Amygdala (tissue), 56 donors: ENCODE results near the gene GABBR2.

ENCODE experiments used
- DNase-seq, 56 donors: peaks; one replicate each; lab custom pipeline; 2025; lab: John Stamatoyannopoulos, UW

GABBR2 gene

DNA sequence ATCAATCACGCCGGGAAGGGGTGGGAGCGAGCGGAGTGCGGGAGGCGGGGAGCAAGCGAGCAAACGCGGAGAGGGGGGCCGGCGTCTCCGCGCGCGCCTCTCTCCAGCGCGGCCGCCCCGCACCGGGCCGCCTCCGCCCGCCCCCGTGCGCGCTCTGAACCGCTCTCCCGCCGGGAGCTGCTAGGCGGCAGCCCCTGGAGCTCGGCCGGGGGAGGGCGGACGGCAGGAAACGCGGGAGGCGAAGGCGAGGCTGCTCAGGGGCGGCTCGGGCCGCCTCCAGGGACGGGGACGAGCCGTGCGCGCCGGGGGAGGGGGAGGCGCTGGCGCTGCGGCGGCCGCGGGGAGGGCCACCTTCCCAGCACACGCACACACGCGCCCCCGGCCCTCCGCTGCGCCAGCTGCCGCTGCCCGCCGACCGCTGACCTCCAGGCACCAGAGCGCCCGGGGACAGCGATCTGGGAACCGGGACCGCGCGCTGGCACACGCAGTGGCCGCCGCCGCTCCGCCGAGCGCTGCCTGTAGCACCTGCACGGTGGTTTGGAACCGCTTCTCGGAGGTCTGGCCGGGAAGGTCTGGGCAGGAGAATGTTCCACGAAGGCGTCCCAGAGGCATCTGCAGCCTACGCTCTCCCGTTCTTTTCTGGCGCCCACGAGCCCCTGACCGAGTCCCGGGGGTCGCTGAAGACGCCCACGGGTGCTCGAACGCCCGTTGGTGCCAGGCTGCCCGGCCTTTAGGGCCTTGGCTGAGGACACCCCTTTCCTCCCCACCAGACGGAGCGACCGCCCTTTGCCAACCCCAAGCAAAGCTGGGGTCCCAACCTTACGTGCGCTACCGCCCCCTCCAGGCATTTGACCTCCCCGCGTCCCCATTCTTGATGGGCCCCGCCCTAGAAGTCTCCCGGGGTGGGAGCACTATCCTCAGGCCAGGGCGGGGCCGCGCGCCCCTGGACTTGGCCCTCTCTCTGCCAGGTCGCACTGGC is at the start of gene GABBR2:
TSS of gene GABBR2 (minus strand) at position 3 of the 979 bp plus-strand sequence. CDS start 198 bp downstream, outside the sequence.
- DNase-seq, result peak in 17 of 56 donors; percentile 10 to 56 (median 26)

DNA sequence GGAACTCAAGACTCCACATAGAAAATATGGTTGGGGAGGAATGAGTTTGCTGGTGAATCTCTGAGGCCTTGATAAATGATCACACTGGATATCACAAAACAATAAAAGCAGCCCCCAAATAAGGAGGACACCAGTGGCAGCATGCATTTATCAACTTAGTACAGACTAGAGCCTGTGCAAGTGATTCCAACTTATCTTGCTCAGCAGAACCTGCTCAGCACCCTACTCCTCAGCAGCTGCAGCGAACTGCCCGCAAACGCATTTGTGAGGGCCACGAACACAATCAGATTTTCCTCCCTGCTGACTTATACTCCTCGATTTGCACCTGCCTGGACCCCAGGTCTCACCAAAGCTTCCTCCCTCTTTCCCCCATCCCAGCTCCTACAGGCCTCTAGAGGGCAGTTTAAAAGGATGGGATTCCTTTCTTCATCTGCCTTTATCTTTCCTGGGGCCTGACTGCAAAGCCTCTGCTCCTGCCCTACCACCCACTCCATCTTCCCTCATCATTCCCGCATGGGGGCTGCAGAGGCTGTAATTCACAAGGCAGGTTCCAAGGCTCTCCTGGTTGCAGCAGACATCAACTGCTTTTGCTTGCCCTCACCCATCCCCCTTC is 46.4 kb upstream of the GABBR2 start:
- no peak for DNase-seq

DNA sequence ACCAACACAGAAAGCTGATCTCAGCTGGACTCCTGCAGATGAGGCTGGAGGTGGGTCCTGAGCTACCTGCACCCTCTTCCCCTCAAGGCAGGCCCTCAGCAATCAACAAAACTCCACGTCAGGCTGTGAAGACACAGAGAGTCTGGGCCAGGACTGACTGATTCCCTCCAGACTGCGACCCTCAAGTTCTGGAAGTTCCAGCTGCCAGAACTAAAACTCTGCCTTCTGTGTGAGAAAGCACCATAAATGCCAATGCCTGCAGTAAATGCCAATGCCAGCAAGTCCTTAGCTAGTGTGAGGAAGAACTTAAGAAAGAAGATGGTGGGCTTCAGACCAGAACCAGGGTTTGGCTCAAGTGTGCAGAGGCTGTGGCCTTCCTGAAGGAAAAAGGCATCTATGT is 42.5 kb upstream of the GABBR2 start:
- DNase-seq, result no peak

DNA sequence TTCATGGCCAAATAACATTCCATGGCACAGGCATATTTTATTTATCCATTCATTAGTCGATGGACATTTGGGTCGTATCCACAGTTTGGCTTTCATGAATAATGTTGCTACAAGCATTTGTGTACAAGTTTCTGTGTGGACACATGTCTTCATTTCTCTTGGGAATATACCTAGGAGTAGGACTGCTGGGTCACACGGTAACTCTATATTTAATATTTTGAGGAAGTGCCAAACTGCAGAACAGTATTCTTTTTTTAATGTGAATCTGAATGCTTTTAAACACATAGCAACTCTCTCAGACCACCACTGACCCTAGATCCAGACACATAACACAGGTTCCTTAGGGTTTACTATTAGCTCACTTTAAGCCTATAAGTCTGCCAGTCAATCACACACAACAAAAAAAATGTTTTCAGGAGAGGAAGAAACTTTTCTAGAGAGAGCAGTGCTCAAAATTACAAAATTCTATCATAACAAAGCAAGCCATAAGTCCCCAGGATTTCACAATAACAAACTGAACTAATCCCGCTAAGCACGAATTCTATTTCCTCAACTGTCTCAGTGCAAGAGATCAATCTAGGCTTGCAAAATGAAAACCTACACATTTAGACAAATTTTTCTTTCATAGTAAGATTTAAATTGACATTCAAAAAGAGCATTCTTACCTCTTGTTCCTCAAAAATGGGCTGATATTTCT is 41.8 kb upstream of the GABBR2 start:
- no peak for DNase-seq

DNA sequence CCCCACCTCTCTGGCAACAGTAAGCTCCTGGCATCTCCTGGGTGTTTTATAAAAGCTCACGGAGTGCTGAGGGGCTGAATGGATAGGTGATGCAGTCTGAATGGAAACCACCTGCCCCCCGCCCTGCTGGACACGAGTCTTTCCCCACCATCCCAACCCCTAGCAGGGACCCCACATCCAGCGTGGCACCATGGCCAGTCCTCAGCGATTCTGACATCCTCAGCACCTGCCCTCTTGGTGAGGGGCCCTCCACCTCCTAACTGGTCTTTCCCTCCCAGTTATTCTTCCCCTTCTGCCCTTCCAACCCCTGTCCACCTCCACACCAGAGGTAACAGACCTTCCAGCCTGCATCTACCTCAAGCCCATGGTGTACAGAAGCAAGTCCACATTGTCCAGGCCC is 38.7 kb upstream of the GABBR2 start:
- DNase-seq, result no peak

DNA sequence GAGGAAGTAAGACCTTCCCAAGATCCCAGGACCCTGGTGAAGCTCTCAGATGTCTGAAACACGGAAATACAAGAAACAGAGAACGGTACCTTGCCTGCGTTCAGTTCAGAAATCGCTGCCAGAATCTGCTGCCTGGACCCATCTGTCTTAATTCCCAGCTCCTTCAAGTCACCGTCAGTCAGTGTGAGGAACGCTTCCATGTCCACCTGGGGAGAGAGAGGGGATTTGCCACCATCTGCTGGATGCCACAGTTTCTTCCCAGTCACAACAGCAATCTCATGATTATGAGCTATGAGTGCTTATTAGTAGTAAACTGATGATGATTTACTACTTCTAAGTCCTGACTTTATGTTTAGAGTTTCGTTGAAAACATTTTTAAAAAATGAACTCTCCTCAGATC is 36.7 kb upstream of the GABBR2 start:
- DNase-seq, result peak in 2 of 56 donors; percentile 9 to 36

DNA sequence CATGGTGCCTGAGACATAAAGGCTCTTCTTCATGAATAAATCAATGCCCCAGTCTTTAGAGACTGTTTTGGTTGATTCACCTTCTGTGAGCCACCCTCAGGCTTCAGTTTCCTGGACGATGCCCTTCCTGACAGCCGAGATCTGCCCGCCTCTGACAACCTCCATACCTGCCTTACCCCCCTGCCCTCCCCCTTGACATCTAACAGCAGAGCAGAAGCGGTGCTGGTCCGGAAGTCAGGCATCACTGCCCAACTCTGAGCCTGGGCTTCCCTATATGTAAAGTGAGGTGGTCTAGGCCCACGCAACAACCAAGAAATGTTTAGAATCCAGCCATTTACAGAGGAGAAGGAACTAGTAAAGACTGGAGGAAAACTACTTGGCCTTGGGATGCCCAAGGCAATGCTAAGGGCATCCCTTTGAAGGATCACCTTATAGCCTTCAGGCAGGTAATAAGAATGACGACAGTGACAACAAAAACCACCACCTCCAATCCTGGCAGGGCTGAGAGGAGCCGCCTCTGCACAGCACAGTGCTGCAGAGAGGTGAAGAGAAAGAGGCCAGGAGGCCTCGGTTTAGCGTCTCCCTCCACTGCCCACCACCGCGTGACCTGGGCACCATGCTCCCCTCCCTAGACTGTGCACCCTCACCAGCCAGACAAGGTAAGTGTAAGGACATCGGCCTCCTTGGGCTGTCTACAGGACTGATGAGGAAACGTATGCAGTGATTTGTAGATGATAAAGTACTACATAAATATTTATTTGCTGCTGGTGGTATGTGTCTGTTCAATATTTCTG is 35.3 kb upstream of the GABBR2 start:
- no peak for DNase-seq

DNA sequence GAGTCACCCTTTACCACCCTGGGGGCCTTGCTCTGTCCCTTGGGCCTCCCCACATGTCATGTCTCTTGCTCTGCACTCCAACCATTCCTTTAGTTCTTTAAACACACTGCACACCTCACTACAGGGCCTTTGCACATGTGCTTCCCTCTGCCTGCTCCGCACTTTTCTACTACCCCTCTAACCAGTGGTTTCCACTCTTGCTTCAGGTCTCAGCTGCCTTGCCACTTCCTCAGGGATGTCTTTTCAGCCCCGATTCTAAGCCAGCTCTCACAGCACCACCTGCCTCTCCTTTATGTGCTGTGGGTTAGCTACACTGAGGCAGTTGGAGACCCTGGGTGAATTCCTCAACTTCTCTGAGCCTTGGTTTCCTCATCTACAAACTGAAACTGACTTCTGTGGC is 34.6 kb upstream of the GABBR2 start:
- DNase-seq, result no peak

DNA sequence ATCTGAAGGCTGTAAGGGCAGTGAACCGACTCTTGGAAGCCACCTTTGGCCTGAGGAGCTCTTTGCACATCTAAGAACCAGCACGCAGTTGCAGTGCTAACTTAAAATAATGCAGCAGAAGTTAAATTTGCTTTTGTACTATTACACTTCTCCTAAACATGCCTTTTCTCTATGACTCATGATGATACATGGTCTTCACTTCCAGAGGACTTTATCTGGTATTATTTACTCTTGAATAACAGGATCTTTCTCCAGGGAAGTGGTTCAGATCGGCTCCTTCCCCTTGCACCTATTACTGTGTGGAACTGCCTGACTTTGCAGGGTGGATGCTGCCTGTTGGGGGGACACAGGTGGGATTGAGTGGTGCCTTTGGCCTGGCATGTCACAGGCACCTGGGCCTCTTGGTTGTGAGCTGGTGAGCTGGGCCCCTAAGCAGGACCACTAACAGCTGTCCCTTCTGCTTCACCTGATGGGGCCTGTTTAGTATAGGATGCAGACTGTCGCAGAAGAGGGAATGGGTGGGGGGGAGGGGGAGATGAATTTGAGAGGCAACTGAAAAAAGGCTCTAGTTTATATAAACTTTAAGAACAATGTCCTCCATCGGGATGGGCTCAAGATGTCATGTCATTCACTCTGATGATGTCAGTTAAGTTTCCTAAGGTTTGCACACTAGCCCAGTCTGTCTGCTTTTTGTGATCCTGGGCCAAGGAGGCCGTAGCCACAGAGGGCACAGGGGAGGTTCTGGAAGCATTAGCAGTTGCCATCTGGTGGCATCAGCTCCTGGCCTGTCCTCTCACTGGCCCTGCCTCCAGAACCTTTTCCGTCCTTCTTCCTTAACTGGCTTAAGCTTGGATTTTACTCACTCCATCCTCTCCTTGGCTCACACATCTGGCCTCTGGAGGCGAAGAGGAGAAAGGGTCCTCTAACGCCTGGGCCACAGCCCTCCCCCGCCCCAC is 33.9 kb upstream of the GABBR2 start:
- no peak for DNase-seq

DNA sequence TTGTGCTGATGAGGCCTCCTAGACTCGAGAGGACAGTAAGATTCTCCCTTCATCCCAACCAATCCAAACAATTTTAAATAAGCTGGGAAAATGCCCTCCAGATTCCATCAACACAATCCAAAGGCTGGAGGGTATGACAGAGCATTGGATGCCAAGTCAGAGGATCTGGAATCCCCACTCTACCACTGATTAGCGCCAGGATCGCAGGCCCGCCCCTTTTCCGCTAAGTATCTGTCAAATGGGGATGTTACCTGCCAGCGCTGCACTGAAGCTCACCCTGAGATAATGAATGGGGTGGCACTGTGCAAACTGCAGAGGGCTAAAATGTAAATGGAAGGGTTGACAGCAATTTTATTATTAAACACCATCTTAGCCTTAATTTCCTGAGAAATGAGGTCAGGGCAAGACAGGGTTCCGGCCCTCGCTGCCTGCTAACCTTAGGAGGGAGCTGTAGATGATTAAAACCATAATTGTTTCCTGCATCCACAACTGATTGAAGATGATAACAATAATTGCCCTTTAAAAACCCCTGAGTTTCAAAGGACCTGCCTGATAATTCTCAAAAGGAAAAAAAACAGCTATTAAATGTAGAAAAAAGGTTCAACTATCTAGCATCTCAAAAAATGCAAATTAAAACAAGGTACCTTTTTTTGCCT is 31.6 kb upstream of the GABBR2 start:
- no peak for DNase-seq

DNA sequence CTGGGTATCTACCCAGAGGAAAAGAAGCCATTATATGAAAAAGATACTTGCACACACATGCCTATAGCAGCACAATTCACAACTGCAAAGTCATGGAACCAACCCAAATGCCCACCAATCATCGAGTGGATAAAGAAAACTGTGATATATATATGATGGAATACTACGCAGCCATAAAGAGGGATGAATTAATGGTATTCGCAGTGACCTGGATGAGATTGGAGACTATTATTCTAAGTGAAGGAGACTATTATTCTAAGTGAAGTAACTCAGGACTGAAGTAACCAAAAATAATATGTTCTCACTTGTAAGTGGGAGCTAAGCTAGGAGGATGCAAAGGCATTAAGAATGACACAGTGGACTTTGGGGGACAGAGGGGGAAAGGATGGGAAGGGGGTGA is 30.0 kb upstream of the GABBR2 start:
- DNase-seq, result no peak

DNA sequence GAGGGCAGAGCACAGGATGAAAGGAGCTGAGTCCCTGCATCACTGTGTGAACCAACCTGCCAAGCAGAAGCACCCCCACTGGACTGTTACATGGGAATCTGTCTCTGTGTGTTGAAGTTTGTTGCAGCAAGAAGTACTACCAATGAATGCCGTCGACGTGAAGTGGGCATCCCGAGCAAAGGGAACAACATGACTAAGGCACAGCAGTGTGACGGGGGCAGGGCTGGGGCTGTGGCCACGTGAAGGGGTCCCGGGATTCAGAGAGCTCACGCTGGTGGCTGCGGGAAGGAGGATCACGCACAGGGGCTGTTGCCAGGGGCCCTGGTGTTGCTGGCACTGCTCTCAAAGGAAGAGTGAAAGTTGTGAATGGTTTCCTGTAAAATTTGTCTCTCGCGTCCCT is 27.5 kb upstream of the GABBR2 start:
- no peak for DNase-seq

DNA sequence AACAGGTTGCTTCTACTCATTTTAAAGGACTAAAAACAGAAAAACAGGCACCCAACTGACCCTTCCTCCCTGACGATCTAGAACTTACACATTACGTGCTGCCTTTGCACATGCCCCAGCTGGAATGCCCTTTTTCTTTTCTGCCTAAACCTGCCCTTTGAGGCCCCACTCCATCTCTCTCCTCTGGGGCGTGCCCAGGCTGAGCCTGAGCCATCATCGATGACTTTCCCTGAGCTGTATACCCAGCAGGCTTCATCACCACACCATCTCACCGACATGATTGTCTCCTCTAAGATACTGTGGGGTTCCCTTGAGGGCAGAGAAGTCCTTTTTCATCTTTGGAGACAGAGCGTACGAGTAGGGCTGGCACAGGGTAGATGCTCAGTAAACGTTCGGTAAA is 24.1 kb upstream of the GABBR2 start:
- DNase-seq, result no peak

DNA sequence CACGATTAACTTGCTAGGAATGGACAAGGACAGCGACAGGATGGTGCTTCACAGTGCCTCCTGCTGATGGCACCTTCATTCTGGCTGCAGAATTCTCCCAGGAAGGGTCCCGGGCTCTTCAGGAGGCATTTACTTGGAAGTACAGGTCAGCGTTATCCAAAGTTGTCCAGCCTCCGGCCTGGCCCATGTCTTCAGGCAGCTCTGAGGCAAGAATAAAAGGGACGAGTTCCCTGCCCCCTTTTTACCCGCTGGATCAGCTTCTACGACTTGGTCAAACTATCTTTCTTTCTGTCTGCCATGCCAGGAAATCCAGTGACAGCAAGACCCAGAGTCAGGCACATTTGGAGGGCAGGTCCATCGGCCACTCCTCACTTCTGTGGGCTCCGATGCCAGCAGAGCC is 23.4 kb upstream of the GABBR2 start:
- no peak for DNase-seq

DNA sequence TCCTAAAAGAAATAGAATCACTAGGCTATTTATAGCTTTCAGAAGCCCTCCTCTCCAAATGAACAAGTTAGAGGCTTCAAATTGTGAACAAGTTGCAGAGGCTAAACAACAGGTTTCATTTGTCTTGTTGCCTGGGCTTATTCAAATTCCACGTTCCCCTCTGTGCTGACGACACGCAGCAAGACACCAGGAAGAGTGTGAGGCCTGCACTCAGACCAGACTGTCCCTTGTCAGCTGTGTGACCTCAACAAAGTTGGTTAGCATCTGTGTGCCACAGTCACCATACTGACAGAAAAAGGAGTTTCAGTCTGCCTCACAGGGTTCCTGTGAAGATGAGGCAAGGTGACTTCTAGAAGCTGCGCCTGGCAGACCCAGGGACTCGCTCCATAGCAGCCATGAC is 22.1 kb upstream of the GABBR2 start:
- DNase-seq, result no peak

DNA sequence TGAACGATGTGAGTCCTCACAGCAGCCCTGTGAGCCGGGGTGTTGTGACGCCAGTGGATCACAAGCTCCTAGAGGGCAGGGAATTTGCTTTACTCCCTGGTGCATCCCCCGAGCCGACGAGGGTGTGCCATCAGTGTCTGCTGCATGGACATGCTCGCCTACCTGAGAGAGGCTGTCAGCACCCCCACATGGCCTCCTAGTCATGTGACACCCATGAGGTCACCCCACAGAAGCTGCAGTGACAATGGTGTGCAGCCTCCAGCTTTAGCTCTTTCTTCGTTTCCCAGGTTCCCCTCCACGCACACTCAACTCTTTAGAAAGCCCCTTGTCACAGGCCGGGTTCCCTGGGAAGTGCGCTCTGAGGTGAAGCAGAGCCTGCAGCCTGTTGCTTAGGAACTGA is 19.8 kb upstream of the GABBR2 start:
- DNase-seq, result no peak

DNA sequence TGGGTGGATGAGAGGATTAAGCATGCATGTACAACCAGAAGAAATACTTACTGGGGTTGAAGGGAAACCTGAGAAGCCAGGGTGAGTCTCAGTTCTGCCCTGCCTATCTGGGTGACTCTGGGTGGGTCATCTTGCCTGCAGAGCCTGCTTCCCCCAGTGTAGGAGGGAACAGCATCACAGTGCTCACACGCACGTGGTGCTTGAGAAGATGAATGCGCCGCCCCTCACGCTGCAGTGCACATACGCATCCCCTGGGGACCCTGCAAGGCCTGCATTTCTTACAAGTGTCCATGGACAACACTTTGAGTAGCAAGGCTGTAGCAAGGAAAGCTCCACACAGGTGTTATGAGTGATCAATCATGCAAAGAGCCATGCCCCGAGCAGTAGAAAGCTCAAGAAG is 18.7 kb upstream of the GABBR2 start:
- DNase-seq, result no peak

DNA sequence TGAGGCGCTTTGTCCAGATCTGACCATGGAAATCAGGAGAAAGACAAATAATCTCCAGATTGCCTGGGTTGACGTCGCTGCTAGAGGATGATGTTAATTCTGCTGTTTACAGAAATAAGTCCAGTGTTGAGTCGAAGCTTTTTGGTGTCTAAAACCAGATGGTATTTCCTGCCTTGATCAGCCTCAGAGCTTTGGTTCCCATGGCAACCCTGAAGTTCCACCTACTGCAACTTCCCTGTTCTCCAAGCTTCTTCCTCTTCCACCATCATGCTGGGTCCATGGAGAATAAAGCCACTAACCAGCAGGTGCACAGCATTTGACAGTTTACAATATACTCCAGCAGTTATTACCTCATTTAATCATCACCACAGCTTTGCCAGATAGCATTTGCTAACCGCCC is 18.0 kb upstream of the GABBR2 start:
- peak in 18 of 56 donors; percentile 8 to 75 (median 32) for DNase-seq
